Measurements from ENCODE around the gene LEMD1. TPM values are rescaled to one million over a fixed set of nuclear protein-coding genes. Genes with fewer than 3 reads are reported as not detected.
"Not testable (repeated sequence)": the region's sequence is repeated elsewhere in the genome, so short reads cannot be mapped to it uniquely, and the experiment has no call there.

LEMD1 gene
- total RNA-seq, 2 experiments from 2014 or later, result 0.78 TPM; not detected in 1

GRCh38 chr1:205436776-205437410, 15.0 kb upstream of the LEMD1 start:
- Mint-ChIP-seq H3K36me3 (ENCODE audit: low read depth) (no peaks in the 10 kb centered on the region), H3K27ac (no peak overlapping the region), H3K27me3 (ENCODE audit: low read depth) (peaks cover 21% of the 10 kb centered on the region), H3K4me1 (ENCODE audit: low read depth) (peaks cover 24% of the 10 kb centered on the region), H3K9me3 (ENCODE audit: insufficient read depth) (no peaks in the 10 kb centered on the region), H3K4me3 (no peak overlapping the region)
- ATAC-seq (no peak), DNase-seq (no peak)
- ChIA-PET CTCF (no interaction called here), POLR2A (interaction anchor here (0.6 kb wide), 1 partner anchor 507 kb away, joined by 3 read pairs; no protein-coding TSS in a partner anchor)

- ChIA-PET POLR2A (no interaction called here), CTCF (interaction anchor here (1.2 to 6.3 kb wide), 4 partner anchors 21 to 110 kb away, joined by 3 to 53 read pairs (median 3); no protein-coding TSS in a partner anchor)
- H3K4me1 Mint-ChIP-seq (ENCODE audit: low read depth), result peaks cover 20% of the 10 kb centered on the region
- ATAC-seq (no peak), DNase-seq (no peak)
- H3K36me3 Mint-ChIP-seq (ENCODE audit: low read depth), result no peaks in the 10 kb centered on the region
- H3K4me3 Mint-ChIP-seq, result no peak overlapping the region
- H3K9me3 Mint-ChIP-seq (ENCODE audit: insufficient read depth), result no peaks in the 10 kb centered on the region
- peaks cover 21% of the 10 kb centered on the region for H3K27me3 Mint-ChIP-seq (ENCODE audit: low read depth)
- no peak overlapping the region for H3K27ac Mint-ChIP-seq
These were observed 14.0 kb upstream of the LEMD1 start for GRCh38 chr1:205435578-205436573.

GRCh38 chr1:205434738-205435137, 12.9 kb upstream of the LEMD1 start:
- no peak for ATAC-seq
- Mint-ChIP-seq H3K36me3 (ENCODE audit: low read depth) (no peaks in the 10 kb centered on the region), H3K4me3 (no peak overlapping the region), H3K4me1 (ENCODE audit: low read depth) (peaks cover 13% of the 10 kb centered on the region), H3K27me3 (ENCODE audit: low read depth) (peaks cover 21% of the 10 kb centered on the region), H3K27ac (no peak overlapping the region), H3K9me3 (ENCODE audit: insufficient read depth) (no peaks in the 10 kb centered on the region)
- no peak for DNase-seq
- POLR2A ChIA-PET, result no interaction called here
- CTCF ChIA-PET, result interaction anchor here (0.6 to 6.3 kb wide), 2 partner anchors 52 to 358 kb away, joined by 3 to 53 read pairs; no protein-coding TSS in a partner anchor

DNA sequence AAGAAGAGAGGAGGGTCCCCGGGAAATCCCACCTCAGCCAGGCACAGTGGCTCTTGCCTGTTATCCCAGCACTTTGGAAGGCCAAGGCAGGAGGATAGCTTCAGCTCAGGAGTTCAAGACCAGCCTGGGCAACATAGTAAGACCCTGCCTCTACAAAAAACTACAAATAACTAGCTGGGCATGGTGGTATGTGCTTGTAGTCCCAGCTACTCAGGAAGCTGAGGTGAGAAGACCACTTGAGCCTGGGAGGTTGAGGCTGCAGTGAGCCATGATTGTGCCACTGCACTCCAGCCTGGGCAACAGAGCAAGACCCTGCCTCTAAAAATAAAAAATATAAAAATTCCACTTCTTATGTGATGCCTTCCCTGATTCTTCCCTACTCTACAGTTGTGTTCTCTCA, 10.8 kb upstream of the LEMD1 start:
- H3K27ac Mint-ChIP-seq; H3K36me3 Mint-ChIP-seq (ENCODE audit: low read depth); POLR2A ChIA-PET; ATAC-seq; H3K4me3 Mint-ChIP-seq; DNase-seq; H3K9me3 Mint-ChIP-seq (ENCODE audit: insufficient read depth): not testable (repeated sequence)
- Mint-ChIP-seq H3K27me3 (ENCODE audit: low read depth) (peaks cover 26% of the 10 kb centered on the region), H3K4me1 (ENCODE audit: low read depth) (peaks cover 11% of the 10 kb centered on the region)
- CTCF ChIA-PET, result interaction anchor here (0.8 to 6.3 kb wide), 3 partner anchors 8 to 97 kb away, joined by 3 to 53 read pairs (median 7); no protein-coding TSS in a partner anchor

DNA sequence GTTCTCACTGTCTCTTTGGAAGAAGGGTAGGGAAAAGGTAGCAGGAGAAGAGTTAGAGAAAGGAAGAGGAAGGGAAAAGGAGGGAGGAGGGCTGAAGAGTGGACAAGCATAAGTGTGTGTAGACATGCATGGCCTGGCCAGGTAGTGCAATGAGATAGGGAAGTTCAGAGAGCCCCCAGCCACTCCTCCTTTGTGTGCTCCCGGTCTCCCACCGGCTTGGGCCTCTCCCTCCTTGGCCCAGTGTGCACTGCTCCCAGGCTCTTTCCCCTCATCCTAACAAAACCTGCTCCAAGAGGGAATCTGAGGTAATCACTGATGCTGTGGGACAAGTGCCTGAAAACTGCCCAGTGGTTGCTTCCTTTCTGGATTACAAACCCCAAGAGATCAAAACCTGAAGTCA, 10.3 kb upstream of the LEMD1 start:
- H3K4me3 Mint-ChIP-seq, result no peak overlapping the region
- peaks cover 24% of the 10 kb centered on the region for H3K27me3 Mint-ChIP-seq (ENCODE audit: low read depth)
- ChIA-PET CTCF (interaction anchor here (0.8 to 6.3 kb wide), 8 partner anchors 7 to 97 kb away, joined by 3 to 53 read pairs (median 10); partner anchors contain the start of gene LEMD1), POLR2A (no interaction called here)
- no peak overlapping the region for H3K27ac Mint-ChIP-seq
- peaks cover 11% of the 10 kb centered on the region for H3K4me1 Mint-ChIP-seq (ENCODE audit: low read depth)
- H3K9me3 Mint-ChIP-seq (ENCODE audit: insufficient read depth), result no peaks in the 10 kb centered on the region
- ATAC-seq (no peak), DNase-seq (no peak)
- no peaks in the 10 kb centered on the region for H3K36me3 Mint-ChIP-seq (ENCODE audit: low read depth)

GRCh38 chr1:205430696-205431305, 8.9 kb upstream of the LEMD1 start:
- CTCF ChIA-PET, result interaction anchor here (0.9 to 6.3 kb wide), 30 partner anchors 9 to 214 kb away, joined by 3 to 53 read pairs (median 4); partner anchors contain the start of gene LEMD1
- no peaks in the 10 kb centered on the region for H3K36me3 Mint-ChIP-seq (ENCODE audit: low read depth)

DNA sequence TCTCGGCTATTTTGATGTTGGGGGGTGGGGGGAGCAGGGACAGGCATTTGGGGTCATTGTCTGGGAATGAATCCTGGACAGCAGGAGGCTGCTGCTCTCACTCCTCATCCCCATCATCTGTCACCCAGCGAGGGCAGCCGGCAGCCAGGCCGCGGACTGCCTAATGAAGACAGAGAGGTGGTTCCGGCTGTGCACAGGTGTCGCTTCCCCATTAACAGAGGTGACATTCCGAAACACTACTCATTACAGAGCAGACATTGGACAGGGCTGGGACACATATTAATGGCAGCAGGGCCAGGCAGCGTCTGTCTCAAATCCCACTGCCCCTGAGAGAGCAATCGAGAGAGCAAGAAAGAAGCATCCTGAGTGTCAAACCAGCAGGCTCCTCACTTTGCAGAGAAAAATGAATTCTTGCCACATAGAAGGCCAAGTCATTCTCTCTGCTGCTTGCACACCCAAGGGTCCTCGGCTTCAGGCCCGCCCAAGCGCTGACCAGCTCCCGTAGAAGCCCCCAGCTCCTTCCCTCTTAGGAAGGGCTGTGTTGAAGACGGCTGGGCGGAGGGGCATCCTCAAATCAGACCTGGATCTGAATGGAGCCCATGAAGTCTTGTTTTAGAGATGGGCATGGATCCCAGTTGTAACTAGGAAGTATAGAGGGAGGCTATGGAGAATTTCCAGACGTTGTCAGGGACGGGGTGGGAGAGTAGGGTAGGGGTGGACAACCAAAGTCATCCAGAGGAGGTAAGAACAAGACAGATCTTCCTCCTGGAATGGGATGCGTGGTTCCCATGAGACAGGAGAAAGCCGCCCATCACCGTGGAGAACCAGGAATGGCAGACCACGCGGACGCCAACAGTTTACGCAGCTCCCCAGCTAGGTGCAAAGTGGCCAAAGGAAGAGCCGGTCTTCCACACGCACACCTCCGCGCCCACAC, 8.2 kb upstream of the LEMD1 start:
- H3K27ac Mint-ChIP-seq, result no peak overlapping the region
- ChIA-PET POLR2A (interaction anchor here (1.4 kb wide), 1 partner anchor 11 kb away, joined by 6 read pairs; no protein-coding TSS in a partner anchor), CTCF (interaction anchor here (0.8 to 6.3 kb wide), 27 partner anchors 9 to 228 kb away, joined by 3 to 53 read pairs (median 4); partner anchors contain the start of gene LEMD1)
- H3K9me3 Mint-ChIP-seq (ENCODE audit: insufficient read depth), result no peaks in the 10 kb centered on the region
- no peak for DNase-seq
- H3K36me3 Mint-ChIP-seq (ENCODE audit: low read depth), result no peaks in the 10 kb centered on the region
- ATAC-seq, result no peak
- H3K27me3 Mint-ChIP-seq (ENCODE audit: low read depth), result peaks cover 24% of the 10 kb centered on the region
- peaks cover 11% of the 10 kb centered on the region for H3K4me1 Mint-ChIP-seq (ENCODE audit: low read depth)
- H3K4me3 Mint-ChIP-seq, result peak overlapping the region; percentile 74

More at GRCh38 chr1:205430696-205431305, 8.9 kb upstream of the LEMD1 start:
- Mint-ChIP-seq H3K9me3 (ENCODE audit: insufficient read depth) (no peaks in the 10 kb centered on the region), H3K27me3 (ENCODE audit: low read depth) (peaks cover 25% of the 10 kb centered on the region), H3K27ac (peak overlapping the region; percentile 32), H3K4me3 (peak overlapping the region; percentile 74), H3K4me1 (ENCODE audit: low read depth) (peaks cover 11% of the 10 kb centered on the region)
- POLR2A ChIA-PET, result interaction anchor here (1.4 kb wide), 1 partner anchor 10 kb away, joined by 6 read pairs; no protein-coding TSS in a partner anchor
- ATAC-seq (peak; percentile 75), DNase-seq (peak; percentile 64)

- Mint-ChIP-seq H3K36me3 (ENCODE audit: low read depth) (no peaks in the 10 kb centered on the region), H3K4me3 (no peak overlapping the region), H3K27me3 (ENCODE audit: low read depth) (peaks cover 52% of the 10 kb centered on the region), H3K27ac (no peak overlapping the region), H3K4me1 (ENCODE audit: low read depth) (no peaks in the 10 kb centered on the region), H3K9me3 (ENCODE audit: insufficient read depth) (no peaks in the 10 kb centered on the region)
- ChIA-PET CTCF (interaction anchor here (0.8 to 4.7 kb wide), 11 partner anchors 7 to 154 kb away, joined by 3 to 29 read pairs (median 5); no protein-coding TSS in a partner anchor), POLR2A (no interaction called here)
- DNase-seq, result no peak
- no peak for ATAC-seq
These were observed 3.2 kb upstream of the LEMD1 start for GRCh38 chr1:205424901-205425600.

- ChIA-PET POLR2A (interaction anchor here (0.6 to 1.2 kb wide), 2 partner anchors 9 to 149 kb away, joined by 3 to 5 read pairs; no protein-coding TSS in a partner anchor), CTCF (interaction anchor here (0.8 to 4.7 kb wide), 9 partner anchors 10 to 153 kb away, joined by 3 to 29 read pairs (median 4); no protein-coding TSS in a partner anchor)
- ATAC-seq (no peak), DNase-seq (no peak)
- Mint-ChIP-seq H3K27me3 (ENCODE audit: low read depth) (peaks cover 54% of the 10 kb centered on the region), H3K4me3 (no peak overlapping the region), H3K27ac (no peak overlapping the region), H3K9me3 (ENCODE audit: insufficient read depth) (no peaks in the 10 kb centered on the region), H3K4me1 (ENCODE audit: low read depth) (no peaks in the 10 kb centered on the region), H3K36me3 (ENCODE audit: low read depth) (no peaks in the 10 kb centered on the region)
These were observed 2.1 kb upstream of the LEMD1 start for GRCh38 chr1:205423814-205424399.

Measured in activated CD8-positive, alpha-beta T cell treated with anti-CD3 and anti-CD28 coated beads, Interleukin-2, amount 10 ng/mL, durations not matched to agents 7 days and 5 days (primary cell).